ELF-1 (cell line): ENCODE measurements around the gene ZSWIM4.

Experiments used
- DNase-seq: peaks from one replicate; pipeline ENCODE4 v3.0.0-alpha.2; 2016; ENCODE audit warnings: low read depth, low spot score

The ZSWIM4 gene

GRCh38 chr19:13834244-13835069 is 39.2 kb downstream of the ZSWIM4 start:
- no peak for DNase-seq

DNA sequence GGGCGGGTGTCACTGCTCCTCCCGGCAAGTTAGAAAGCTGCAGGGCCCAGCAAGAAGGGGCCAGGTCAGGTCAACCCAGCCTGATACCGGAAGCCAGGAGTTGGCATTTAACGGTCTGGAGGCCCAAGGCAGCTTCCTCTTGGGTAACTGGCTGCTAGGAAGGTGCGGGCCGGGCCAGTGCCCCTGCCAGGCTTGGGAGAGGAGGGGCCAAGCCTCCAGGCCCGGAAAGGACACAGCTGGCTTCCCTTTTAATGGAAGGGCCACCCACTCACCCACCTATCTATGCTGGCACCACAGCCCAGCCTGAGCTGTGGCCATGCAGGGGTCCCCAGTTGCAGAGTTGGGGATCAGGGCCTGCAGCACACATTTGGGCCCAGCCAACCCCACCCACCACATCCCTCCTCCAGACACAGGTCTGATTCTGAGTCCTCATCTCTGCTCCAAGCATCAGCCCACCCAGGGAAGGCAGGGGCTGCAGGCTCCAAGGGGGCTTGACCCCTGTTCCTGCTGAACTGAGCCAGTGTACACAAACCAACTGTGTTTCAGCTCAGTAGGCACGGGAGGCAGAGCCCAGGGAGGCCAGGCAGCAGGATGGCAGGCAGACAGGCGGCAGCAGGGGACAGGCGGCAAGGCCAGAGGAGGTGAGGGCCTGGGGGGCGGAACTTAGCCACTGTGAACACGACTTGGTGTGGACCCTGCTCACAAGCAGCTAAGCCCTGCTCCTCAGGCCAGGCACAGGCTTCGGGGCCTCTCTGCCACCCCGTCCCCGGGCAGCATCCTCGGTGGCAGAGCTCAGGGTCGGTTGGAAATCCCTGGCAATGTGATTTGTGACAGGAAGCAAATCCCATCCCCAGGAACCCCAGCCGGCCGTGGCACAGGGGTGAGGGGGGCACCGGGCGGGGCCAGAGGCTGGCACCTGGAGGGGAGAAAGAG is 40.8 kb downstream of the ZSWIM4 start:
- DNase-seq: no peak

- peak; percentile 82 for DNase-seq
Measured at GRCh38 chr19:13838435-13839129, 43.3 kb downstream of the ZSWIM4 start.

GRCh38 chr19:13839130-13839937 is 44.1 kb downstream of the ZSWIM4 start:
- DNase-seq: peak; percentile 59

DNA sequence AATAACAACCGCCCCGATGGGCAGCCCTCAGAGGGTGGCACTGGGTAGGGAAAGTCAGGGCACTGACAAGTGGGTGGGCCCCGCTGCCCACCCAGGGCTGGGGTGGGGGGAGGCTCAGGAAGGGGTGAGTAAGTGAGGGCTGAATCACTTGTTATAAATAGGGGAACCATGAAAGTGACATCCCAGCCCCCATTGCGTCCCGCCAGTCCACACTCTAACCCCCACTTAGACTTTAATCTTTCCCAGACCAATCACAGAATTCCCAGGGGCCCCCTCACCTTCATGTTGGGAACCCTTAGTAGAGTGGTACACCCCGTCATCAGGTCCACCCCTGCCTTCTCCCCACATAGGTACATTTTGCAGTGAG is 44.7 kb downstream of the ZSWIM4 start:
- DNase-seq: no peak

DNA sequence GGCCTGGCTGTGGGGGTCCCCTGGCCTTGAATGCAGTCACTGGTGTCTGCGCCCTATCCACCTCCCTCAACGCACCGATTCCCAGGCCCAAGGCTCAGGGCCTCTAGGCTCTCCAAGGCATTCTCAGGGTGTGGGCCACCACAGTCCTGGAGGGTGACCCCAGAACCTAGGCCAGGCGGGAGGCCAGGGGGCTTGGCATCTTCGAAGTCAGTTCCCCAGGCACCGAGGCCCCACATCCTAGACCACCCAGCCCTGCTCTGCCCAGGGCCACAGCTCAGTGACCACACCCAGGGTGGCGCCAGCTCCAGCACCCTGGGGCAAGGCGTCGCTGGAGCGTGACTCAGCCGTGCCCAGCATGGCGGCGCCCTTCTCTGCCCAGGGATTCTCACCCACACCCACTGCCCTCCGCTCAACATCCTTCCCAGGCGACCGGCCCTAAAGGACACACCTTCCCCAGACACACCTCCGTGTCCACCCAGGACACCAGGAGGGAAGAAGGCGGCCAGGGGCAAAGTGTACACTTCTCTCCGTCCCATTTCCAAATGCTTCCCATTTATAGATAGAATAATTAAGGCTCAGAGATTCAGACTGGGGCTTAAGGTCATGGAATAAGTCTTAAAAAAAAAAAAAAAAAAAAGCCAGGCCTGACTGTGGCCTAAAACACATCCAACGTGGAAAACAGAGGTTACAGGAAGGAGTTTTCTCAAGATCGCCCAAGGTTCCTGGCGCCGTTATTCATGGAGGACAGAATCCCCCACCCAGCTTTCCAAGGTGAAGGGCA is 45.3 kb downstream of the ZSWIM4 start:
- DNase-seq: peak; percentile 25

DNA sequence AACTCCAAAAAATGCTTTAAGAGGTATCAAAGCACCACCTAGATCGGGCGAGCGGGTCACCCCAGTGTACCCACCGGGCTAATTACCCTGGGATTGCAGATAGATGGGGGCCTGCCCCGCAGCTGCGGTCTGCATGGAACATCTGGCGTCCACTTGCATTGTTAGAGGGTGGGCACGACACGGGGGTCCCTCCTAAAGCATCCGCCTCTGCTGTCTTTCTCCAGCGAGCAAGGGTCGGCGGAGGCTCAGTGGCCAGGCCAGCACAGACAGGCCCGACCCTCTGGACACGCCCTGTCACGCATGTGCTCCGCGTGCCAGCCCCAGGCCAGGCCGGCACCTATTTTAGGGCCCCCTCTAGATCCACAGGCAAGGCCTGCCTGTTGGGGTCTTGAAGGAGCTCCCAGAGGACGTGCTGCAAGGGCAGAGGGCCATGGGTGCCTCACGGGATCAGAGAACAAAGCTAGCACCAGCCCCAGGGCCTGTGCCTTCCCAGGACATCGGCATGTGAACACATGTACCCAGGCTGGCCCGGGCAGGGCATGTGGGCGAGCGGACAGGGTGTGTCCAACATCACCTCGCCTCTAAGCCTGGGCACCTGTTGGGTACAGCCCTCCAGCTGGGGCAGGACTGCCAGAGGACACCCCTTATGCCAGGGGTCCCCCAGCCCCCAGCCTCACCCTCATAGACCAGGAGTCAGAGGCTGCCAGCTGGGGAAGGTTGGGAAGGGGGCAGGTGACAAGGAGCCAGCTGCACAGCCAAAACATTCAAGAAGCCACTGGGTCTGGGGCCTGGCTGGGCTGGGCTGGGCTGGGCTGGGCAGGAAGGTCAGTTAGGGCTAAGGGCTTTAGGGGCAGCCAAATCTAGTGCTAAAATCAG is 46.1 kb downstream of the ZSWIM4 start:
- peak; percentile 47 for DNase-seq

DNA sequence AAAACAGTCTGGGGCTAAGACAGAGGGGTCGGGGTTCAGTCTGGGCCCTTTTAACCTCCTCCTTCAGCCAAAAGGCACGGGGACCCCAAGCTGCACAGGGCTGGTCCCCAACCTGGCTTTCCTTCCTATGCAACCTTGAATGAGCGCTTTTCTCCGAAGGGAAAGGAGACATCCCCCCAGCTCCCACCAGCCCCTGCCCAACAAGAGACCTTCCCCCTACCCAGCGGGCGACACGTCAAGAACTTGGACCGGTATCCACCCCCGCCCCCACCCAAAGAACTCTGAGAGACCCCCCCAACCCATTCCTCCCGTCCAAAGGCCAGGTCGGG is 46.7 kb downstream of the ZSWIM4 start:
- DNase-seq: no peak

- peak; percentile 45 for DNase-seq
Measured at GRCh38 chr19:13842291-13843103, 47.3 kb downstream of the ZSWIM4 start.

GRCh38 chr19:13843104-13843921 is 48.1 kb downstream of the ZSWIM4 start:
- DNase-seq: peak; percentile 67

DNA sequence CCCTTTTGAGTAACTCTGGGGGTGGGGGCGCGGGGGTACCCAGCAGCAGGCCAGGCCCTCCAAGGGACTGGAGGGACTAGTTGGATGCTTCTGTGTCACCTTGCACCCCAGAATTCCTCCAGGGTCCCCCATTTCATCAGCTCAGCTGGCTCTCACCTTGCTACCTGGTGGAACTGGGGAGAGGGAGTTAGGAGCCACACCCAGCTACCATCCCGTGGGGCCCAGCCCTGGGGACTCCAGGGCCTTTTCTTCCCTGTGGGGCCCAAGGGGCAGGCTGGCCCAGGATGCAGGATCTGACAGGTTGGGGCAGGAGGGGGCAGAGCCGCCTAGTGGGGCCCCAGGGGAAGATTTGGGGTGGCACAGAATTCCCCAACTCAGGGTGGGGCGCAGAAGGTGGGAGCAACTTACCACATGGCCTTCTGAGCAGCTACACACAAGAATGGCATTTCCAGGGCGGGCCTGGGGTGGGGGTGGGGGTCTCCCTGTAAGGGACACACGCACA is 48.9 kb downstream of the ZSWIM4 start:
- peak; percentile 4 for DNase-seq

GRCh38 chr19:13846557-13847406 is 51.5 kb downstream of the ZSWIM4 start:
- peak; percentile 97 for DNase-seq

- peak; percentile 94 for DNase-seq
Measured at GRCh38 chr19:13847407-13848339, 52.4 kb downstream of the ZSWIM4 start.

GRCh38 chr19:13848340-13848677 is 53.1 kb downstream of the ZSWIM4 start:
- DNase-seq: no peak

GRCh38 chr19:13848798-13849676 is 53.8 kb downstream of the ZSWIM4 start:
- DNase-seq: no peak
